Stimulated activated naive B cell treated with anti-CD40 and anti-IgM and Interleukin-4, amounts not matched to agents 10 μg/mL and 1 μg/mL and 100 μg/mL, for 72 hours (primary cell): ENCODE measurements around the gene FAAP24.
"Not testable (repeated sequence)": the region's sequence is repeated elsewhere in the genome, so short reads cannot be mapped to it uniquely, and the experiment has no call there.

Source experiments
- ATAC-seq, 2 donors: fragments of 150-1000 bp; cut with Tn5 transposase; replicated peaks; 2 replicates each; pipeline ENCODE4 v1.10.0; 2021; ENCODE audit warnings: moderate library complexity in 1 of 2
- DNase-seq: peaks from one replicate; pipeline ENCODE4 v3.0.0; 2021
- H3K27ac Mint-ChIP-seq: one replicate; pipeline ENCODE4 v1.8.0; 2022; ENCODE audit warnings: mild to moderate bottlenecking, mixed read lengths
- H3K27me3 Mint-ChIP-seq, 2 donors: one replicate each; pipeline ENCODE4 v1.8.0; 2022; ENCODE audit warnings: mixed read lengths in 2 of 2
- H3K36me3 Mint-ChIP-seq, 2 donors: one replicate each; pipeline ENCODE4 v1.8.0; 2022; ENCODE audit warnings: mixed read lengths in 2 of 2, mild to moderate bottlenecking in 1 of 2
- H3K4me1 Mint-ChIP-seq, 2 donors: one replicate each; pipeline ENCODE4 v1.8.0; 2022; ENCODE audit warnings: mixed read lengths in 2 of 2, mild to moderate bottlenecking in 1 of 2
- H3K4me3 Mint-ChIP-seq, 2 donors: one replicate each; pipeline ENCODE4 v1.8.0; 2022; ENCODE audit warnings: mild to moderate bottlenecking in 2 of 2, mixed read lengths in 2 of 2, moderate library complexity in 1 of 2
- H3K9me3 Mint-ChIP-seq, 2 donors: one replicate each; pipeline ENCODE4 v1.8.0; 2022; ENCODE audit warnings: mixed read lengths in 2 of 2, mild to moderate bottlenecking in 1 of 2

The FAAP24 gene

GRCh38 chr19:32977813-32978212 lies 5.8 kb downstream of the FAAP24 start:
- H3K4me3 Mint-ChIP-seq, H3K27me3 Mint-ChIP-seq, H3K4me1 Mint-ChIP-seq, H3K9me3 Mint-ChIP-seq, DNase-seq, ATAC-seq, H3K27ac Mint-ChIP-seq: not testable (repeated sequence)
- H3K36me3 Mint-ChIP-seq: peaks cover 12 to 15% of the 10 kb centered on the region in 2 donors

DNA sequence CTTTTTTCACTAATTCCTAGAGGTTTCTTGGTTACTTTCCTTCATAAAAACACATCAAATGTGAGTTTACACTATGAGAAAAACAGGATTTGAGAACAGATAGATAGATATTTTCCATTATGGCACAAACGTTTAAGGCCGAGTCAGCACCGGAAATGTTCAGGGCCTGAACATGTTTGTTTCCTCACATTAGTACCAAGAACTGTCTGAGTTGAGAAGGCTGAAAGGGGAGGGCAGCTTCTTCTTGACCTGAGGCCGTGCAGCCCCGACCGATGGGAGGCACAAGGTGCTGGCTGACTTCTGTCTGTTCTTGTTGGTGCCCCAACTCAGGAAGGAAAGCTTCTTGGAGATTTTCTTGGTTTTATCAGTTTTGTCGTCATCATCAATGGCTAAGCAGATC lies 7.8 kb downstream of the FAAP24 start:
- H3K9me3 Mint-ChIP-seq, H3K4me1 Mint-ChIP-seq, H3K27ac Mint-ChIP-seq, H3K27me3 Mint-ChIP-seq, DNase-seq, H3K4me3 Mint-ChIP-seq, ATAC-seq: not testable (repeated sequence)
- H3K36me3 Mint-ChIP-seq: peaks cover 15 to 17% of the 10 kb centered on the region in 2 donors

DNA sequence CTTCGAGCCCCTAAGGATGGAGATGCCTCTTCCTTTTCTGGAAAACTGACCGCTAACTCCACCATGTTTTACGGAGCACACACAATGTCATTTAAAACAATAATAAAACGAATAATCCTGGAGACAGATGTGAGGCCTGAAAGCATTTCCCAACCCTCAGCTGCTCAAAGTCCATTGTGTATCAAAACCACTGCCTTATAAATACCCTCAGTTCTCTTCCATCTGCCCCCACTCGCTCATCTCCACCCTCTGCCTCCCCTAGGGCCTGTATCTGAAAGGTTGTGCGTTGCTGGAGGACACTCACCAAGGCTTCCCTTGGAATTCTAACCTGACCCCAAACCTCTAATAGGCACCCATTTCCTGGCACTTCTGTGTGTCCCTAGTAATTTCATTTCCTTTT lies 10.4 kb downstream of the FAAP24 start:
- H3K4me3 Mint-ChIP-seq, H3K27ac Mint-ChIP-seq, H3K27me3 Mint-ChIP-seq, H3K4me1 Mint-ChIP-seq, H3K9me3 Mint-ChIP-seq, ATAC-seq, DNase-seq: not testable (repeated sequence)
- H3K36me3 Mint-ChIP-seq: peaks cover 3 to 13% of the 10 kb centered on the region in 2 donors

- H3K27ac Mint-ChIP-seq, ATAC-seq, H3K36me3 Mint-ChIP-seq: not testable (repeated sequence)
These were observed 16.2 kb downstream of the FAAP24 start for GRCh38 chr19:32988254-32988653.

DNA sequence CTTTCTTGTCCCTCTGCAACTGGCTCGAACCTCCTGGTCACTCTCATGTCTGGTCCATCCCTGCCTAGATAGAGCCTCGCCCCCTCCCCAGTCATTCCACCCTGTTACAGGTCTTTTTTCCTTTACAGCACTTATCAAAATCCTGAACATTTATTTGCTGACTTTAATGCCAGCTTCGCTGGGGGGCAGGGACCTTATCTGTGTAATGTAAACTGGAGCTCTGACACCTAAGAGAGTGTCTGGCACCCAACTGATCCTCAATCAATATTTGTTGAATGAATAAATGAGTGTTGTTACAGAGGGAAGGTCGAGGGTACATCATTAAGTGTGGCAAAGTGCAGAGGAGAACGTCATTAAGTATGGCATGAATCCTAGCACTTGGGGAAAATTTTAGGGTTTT lies 16.7 kb downstream of the FAAP24 start:
- H3K4me1 Mint-ChIP-seq: peaks cover 2 to 5% of the 10 kb centered on the region in 2 donors
- no peaks in the 10 kb centered on the region for H3K27me3 Mint-ChIP-seq
- ATAC-seq (no peak), DNase-seq (no peak)
- H3K27ac Mint-ChIP-seq: no peak overlapping the region
- no peaks in the 10 kb centered on the region for H3K9me3 Mint-ChIP-seq
- H3K36me3 Mint-ChIP-seq: peaks cover 0 to 9% of the 10 kb centered on the region in 2 donors
- no peak overlapping the region for H3K4me3 Mint-ChIP-seq

More at GRCh38 chr19:32988254-32988653, 16.2 kb downstream of the FAAP24 start:
- H3K4me3 Mint-ChIP-seq, H3K4me1 Mint-ChIP-seq, H3K27me3 Mint-ChIP-seq, H3K9me3 Mint-ChIP-seq, DNase-seq: not testable (repeated sequence)

- not testable (repeated sequence) for H3K27ac Mint-ChIP-seq, H3K9me3 Mint-ChIP-seq, H3K4me1 Mint-ChIP-seq, H3K4me3 Mint-ChIP-seq, ATAC-seq, DNase-seq, H3K27me3 Mint-ChIP-seq
- H3K36me3 Mint-ChIP-seq: peaks cover 3 to 28% of the 10 kb centered on the region in 2 donors
These were observed 23.9 kb downstream of the FAAP24 start for GRCh38 chr19:32995966-32996365.

DNA sequence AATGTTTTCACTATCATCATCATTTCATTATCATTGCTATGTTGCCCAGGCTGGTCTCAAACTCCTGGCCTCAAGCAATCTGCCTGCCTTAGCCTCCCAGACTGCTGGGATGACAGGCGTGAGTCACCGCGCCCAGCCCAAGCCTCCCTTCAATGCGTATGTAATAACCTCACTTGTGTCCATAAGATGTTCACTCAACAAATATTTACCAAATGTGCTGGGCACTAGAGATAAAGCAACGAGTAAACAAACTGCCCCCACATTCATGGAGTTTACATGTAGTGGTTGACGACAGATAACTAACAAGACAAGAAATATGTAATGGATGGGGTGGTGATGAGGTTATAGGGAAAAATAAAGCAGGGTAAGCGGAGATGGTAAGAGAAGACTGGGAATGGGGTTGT lies 25.0 kb downstream of the FAAP24 start:
- ATAC-seq, DNase-seq, H3K4me1 Mint-ChIP-seq, H3K9me3 Mint-ChIP-seq, H3K27ac Mint-ChIP-seq, H3K27me3 Mint-ChIP-seq, H3K4me3 Mint-ChIP-seq: not testable (repeated sequence)
- H3K36me3 Mint-ChIP-seq: peaks cover 3 to 28% of the 10 kb centered on the region in 2 donors

- Mint-ChIP-seq H3K27me3 (peaks cover 0 to 5% of the 10 kb centered on the region in 2 donors), H3K36me3 (peaks cover 3 to 28% of the 10 kb centered on the region in 2 donors), H3K4me1 (peaks cover 0 to 4% of the 10 kb centered on the region in 2 donors), H3K9me3 (no peaks in the 10 kb centered on the region), H3K4me3 (no peak overlapping the region), H3K27ac (no peak overlapping the region)
- ATAC-seq: no peak
- DNase-seq: no peak
These were observed 25.8 kb downstream of the FAAP24 start for GRCh38 chr19:32997716-32998355.

GRCh38 chr19:32998722-32999121 lies 26.7 kb downstream of the FAAP24 start:
- DNase-seq (no peak), ATAC-seq (no peak)
- H3K36me3 Mint-ChIP-seq: peaks cover 3 to 28% of the 10 kb centered on the region in 2 donors
- no peaks in the 10 kb centered on the region for H3K9me3 Mint-ChIP-seq
- no peak overlapping the region for H3K4me3 Mint-ChIP-seq
- peaks cover 0 to 5% of the 10 kb centered on the region in 2 donors for H3K27me3 Mint-ChIP-seq
- H3K4me1 Mint-ChIP-seq: peaks cover 0 to 4% of the 10 kb centered on the region in 2 donors
- H3K27ac Mint-ChIP-seq: no peak overlapping the region

DNA sequence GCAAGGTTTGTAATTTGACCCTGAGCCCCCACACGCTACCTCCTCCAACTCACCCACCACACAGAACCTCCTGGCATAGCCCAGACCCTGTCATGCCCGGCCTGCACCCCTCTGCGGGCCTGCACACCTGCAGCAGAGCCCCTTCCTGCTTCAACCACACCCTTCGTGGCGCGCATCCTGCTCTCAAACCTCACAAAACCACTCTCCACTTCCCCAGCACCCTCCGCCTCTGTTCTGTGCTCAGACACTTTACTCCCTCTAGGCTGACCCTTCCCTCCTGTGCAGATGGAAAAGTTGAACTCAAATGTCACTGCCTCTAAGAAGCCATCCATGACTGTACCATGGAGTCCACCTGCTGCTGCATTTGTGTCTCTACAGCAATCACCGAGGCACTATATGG lies 28.5 kb downstream of the FAAP24 start:
- H3K4me3 Mint-ChIP-seq: no peak overlapping the region
- no peaks in the 10 kb centered on the region for H3K9me3 Mint-ChIP-seq
- peaks cover 0 to 7% of the 10 kb centered on the region in 2 donors for H3K27me3 Mint-ChIP-seq
- H3K36me3 Mint-ChIP-seq: peaks cover 3 to 31% of the 10 kb centered on the region in 2 donors
- H3K27ac Mint-ChIP-seq: no peak overlapping the region
- H3K4me1 Mint-ChIP-seq: peaks cover 0 to 4% of the 10 kb centered on the region in 2 donors
- no peak for DNase-seq
- no peak for ATAC-seq

- Mint-ChIP-seq H3K36me3 (peaks cover 3 to 31% of the 10 kb centered on the region in 2 donors), H3K27ac (no peak overlapping the region), H3K4me3 (no peak overlapping the region), H3K27me3 (peaks cover 0 to 10% of the 10 kb centered on the region in 2 donors), H3K9me3 (no peaks in the 10 kb centered on the region), H3K4me1 (peaks cover 0 to 4% of the 10 kb centered on the region in 2 donors)
- ATAC-seq: no peak
- DNase-seq: no peak
These were observed 28.9 kb downstream of the FAAP24 start for GRCh38 chr19:33000910-33001309.

GRCh38 chr19:33002126-33002865 lies 30.3 kb downstream of the FAAP24 start:
- H3K36me3 Mint-ChIP-seq: peaks cover 3 to 30% of the 10 kb centered on the region in 2 donors
- not testable (repeated sequence) for DNase-seq, H3K4me3 Mint-ChIP-seq, H3K9me3 Mint-ChIP-seq, H3K27ac Mint-ChIP-seq, H3K4me1 Mint-ChIP-seq, ATAC-seq
- peaks cover 0 to 10% of the 10 kb centered on the region in 2 donors for H3K27me3 Mint-ChIP-seq

GRCh38 chr19:33003424-33004024 lies 31.5 kb downstream of the FAAP24 start:
- ATAC-seq, H3K4me3 Mint-ChIP-seq, DNase-seq, H3K4me1 Mint-ChIP-seq, H3K9me3 Mint-ChIP-seq, H3K27ac Mint-ChIP-seq: not testable (repeated sequence)
- Mint-ChIP-seq H3K36me3 (peaks cover 3 to 24% of the 10 kb centered on the region in 2 donors), H3K27me3 (peaks cover 0 to 10% of the 10 kb centered on the region in 2 donors)

GRCh38 chr19:33005440-33005839 lies 33.4 kb downstream of the FAAP24 start:
- Mint-ChIP-seq H3K4me3 (no peak overlapping the region), H3K36me3 (peaks cover 7 to 21% of the 10 kb centered on the region in 2 donors), H3K4me1 (peaks cover 0 to 3% of the 10 kb centered on the region in 2 donors), H3K27me3 (peaks cover 0 to 9% of the 10 kb centered on the region in 2 donors), H3K9me3 (peaks cover 0 to 2% of the 10 kb centered on the region in 2 donors), H3K27ac (no peak overlapping the region)
- DNase-seq (no peak), ATAC-seq (no peak)
